AG09309 (cell line): ENCODE measurements around the gene CRYBG1.

ENCODE experiments used
- DNase-seq: peaks from one replicate; pipeline ENCODE4 v3.0.0-alpha.2; 2010; ENCODE audit warnings: low read depth
- H3K4me3 ChIP-seq: 2 replicates; pipeline ENCODE4 v1.5.1; 2011; ENCODE audit warnings: mild to moderate bottlenecking, low read depth, low read length, moderate library complexity; ENCODE audit not compliant: control insufficient read depth
- TF ChIP-seq, protein P1 (sequence below): IDR thresholded peaks from 2 replicates; pipeline ENCODE4 v1.5.1; 2011; ENCODE audit warnings: mild to moderate bottlenecking, low read depth, low read length, inconsistent platforms; ENCODE audit not compliant: insufficient read depth, control insufficient read depth; ENCODE audit errors: missing control alignments

CRYBG1 gene

GRCh38 chr6:106496823-106497222 is 136.3 kb downstream of the CRYBG1 start:
- TF ChIP-seq, protein P1, sequence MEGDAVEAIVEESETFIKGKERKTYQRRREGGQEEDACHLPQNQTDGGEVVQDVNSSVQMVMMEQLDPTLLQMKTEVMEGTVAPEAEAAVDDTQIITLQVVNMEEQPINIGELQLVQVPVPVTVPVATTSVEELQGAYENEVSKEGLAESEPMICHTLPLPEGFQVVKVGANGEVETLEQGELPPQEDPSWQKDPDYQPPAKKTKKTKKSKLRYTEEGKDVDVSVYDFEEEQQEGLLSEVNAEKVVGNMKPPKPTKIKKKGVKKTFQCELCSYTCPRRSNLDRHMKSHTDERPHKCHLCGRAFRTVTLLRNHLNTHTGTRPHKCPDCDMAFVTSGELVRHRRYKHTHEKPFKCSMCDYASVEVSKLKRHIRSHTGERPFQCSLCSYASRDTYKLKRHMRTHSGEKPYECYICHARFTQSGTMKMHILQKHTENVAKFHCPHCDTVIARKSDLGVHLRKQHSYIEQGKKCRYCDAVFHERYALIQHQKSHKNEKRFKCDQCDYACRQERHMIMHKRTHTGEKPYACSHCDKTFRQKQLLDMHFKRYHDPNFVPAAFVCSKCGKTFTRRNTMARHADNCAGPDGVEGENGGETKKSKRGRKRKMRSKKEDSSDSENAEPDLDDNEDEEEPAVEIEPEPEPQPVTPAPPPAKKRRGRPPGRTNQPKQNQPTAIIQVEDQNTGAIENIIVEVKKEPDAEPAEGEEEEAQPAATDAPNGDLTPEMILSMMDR, result no peak
- DNase-seq, result no peak
- H3K4me3 ChIP-seq, result no peak overlapping the region

- no peak overlapping the region for H3K4me3 ChIP-seq
- TF ChIP-seq, protein P1, result no peak
- no peak for DNase-seq
Observed at GRCh38 chr6:106501960-106502371, 141.4 kb downstream of the CRYBG1 start.

- no peak for DNase-seq
- no peak overlapping the region for H3K4me3 ChIP-seq
- TF ChIP-seq, protein P1, result no peak
Observed at GRCh38 chr6:106502559-106502958, 142.0 kb downstream of the CRYBG1 start.

DNA sequence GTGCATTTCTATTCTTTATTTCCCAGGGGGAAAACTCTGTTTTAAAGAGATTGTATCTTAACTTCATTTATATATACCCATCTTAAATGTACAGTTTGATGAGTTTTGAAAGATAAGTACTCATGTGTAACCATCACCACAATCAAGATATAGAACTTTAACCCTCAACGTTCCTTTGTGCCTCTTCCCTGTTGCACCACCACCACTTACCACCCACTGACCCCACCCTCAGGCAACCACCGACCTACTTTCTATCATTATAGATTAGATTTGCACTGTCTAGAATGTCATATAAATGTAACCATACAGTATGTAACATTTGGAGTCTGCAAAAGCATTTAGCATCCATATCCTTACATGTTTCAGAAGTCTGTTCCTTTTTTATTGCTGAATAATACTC is 147.8 kb downstream of the CRYBG1 start:
- TF ChIP-seq, protein P1, result no peak
- H3K4me3 ChIP-seq, result no peak overlapping the region
- DNase-seq, result no peak

DNA sequence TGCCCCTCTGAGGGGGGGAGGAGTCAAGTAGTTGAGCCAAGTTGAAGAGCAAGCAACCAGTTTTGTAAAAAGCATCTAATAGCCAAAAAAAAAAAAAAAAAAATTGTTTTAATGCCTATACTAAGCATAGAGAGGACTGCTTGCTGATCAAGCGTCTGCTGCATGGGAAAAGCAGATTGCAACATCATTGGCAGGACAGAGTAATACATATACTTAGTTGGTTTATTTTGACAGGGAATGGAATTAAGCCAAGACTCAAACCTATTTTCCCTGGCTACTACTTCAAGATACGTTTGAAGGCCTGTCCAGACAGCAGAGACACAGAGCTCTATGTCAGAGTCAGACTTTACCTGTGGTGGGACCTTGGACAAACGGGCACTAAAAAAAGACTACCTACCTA is 148.3 kb downstream of the CRYBG1 start:
- no peak for DNase-seq
- H3K4me3 ChIP-seq, result no peak overlapping the region
- TF ChIP-seq, protein P1, result no peak

DNA sequence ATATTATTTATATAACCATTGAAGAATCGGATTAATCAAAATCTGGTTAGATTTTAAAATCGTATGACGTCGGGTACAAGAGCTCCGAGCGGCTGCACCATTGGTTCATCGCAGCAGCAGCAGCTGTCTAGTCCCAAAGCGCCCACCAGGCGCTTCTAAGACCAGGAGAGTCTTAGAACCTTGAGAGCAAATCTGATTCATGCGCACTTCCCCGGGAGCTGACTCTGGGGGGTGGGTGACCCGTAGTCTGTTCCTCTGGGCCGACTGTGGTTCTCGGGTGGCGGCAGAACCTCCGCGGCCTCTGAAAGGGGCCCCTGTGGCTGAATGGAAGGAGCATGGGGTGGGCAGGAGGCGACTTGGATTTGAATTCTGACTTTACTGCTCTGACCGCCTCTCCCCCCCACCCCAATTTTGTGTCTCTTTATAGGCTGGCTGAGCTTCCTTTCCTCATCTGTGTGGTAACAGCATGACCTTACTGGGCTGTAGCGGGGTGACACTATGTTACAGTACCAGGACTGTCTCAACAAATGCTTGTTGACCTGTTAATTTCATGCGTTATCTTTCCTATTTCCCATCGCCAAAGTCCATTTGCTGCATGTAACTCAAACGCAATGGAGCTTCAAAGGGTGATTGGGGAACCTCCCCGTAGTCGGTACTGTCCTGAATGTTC is 149.0 kb downstream of the CRYBG1 start:
- no peak for DNase-seq
- TF ChIP-seq, protein P1, result no peak
- no peak overlapping the region for H3K4me3 ChIP-seq
